ENCODE data around the gene ANKRD23. TPM values are rescaled to one million over a fixed set of nuclear protein-coding genes. Genes with fewer than 3 reads are reported as not detected.
"Not testable (repeated sequence)": the region's sequence is repeated elsewhere in the genome, so short reads cannot be mapped to it uniquely, and the experiment has no call there.

Gene ANKRD23
- total RNA-seq: 1.7 TPM
- long read RNA-seq, partial matches to known transcripts: 3 of 17 reads
- long read RNA-seq, other reads (novel, unspliced or antisense): 14 of 17 reads

DNA sequence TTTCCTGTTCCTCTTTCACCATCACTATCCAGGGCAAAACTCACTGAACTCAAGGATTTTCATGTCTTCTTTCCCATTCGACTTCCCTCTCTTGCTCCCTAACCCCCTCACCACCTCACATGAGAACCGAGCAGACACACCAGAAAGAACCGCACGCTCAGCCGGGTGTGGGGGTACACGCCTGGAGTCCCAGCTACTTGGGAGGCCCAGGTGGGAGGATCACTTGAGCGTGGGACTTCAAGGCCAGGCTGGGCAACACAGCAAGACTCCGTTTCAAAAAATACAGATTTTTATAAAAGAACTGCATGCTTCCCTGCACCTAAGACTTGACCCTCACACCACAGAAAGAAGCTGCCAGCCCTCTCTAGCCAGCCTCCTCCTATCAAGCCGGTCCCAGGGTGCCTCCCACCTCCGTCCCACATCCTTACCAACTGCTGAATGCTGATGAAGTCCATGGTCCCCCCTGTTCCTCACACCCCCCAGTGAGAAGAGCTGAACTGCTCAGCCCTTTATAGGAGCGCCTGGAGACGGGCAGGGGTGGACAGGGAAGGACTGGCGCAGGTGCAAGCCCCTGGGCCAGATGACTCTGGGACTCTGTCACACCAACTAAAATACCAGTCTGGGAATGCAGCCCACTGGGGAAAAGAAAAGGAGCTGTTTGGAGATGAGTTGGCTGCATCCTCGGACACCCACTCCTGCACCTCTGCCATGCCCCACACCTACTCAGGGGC is at the start of gene ANKRD23:
Gene ANKRD23 (minus strand): TSS at position 484 of the 731 bp plus-strand sequence. CDS start 29 bp downstream, at position 455.
- Histone ChIP-seq H3K36me3 (peaks cover 20% of the 10 kb centered on the region), H3K27ac (no peak within 1 kb of the TSS), H3K27me3 (no peaks in the 10 kb centered on the region), H3K4me1 (peaks cover 10% of the 10 kb centered on the region), H3K4me3 (no peak within 1 kb of the TSS), H3K9me3 (no peaks in the 10 kb centered on the region)
- ATAC-seq: no peak
- intact Hi-C loops (cut with DNase I): no loop called here
- DNase-seq: no peak
- TF ChIP-seq, protein P1, sequence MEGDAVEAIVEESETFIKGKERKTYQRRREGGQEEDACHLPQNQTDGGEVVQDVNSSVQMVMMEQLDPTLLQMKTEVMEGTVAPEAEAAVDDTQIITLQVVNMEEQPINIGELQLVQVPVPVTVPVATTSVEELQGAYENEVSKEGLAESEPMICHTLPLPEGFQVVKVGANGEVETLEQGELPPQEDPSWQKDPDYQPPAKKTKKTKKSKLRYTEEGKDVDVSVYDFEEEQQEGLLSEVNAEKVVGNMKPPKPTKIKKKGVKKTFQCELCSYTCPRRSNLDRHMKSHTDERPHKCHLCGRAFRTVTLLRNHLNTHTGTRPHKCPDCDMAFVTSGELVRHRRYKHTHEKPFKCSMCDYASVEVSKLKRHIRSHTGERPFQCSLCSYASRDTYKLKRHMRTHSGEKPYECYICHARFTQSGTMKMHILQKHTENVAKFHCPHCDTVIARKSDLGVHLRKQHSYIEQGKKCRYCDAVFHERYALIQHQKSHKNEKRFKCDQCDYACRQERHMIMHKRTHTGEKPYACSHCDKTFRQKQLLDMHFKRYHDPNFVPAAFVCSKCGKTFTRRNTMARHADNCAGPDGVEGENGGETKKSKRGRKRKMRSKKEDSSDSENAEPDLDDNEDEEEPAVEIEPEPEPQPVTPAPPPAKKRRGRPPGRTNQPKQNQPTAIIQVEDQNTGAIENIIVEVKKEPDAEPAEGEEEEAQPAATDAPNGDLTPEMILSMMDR (IDR thresholded peaks at IDR 0.05): no peak

DNA sequence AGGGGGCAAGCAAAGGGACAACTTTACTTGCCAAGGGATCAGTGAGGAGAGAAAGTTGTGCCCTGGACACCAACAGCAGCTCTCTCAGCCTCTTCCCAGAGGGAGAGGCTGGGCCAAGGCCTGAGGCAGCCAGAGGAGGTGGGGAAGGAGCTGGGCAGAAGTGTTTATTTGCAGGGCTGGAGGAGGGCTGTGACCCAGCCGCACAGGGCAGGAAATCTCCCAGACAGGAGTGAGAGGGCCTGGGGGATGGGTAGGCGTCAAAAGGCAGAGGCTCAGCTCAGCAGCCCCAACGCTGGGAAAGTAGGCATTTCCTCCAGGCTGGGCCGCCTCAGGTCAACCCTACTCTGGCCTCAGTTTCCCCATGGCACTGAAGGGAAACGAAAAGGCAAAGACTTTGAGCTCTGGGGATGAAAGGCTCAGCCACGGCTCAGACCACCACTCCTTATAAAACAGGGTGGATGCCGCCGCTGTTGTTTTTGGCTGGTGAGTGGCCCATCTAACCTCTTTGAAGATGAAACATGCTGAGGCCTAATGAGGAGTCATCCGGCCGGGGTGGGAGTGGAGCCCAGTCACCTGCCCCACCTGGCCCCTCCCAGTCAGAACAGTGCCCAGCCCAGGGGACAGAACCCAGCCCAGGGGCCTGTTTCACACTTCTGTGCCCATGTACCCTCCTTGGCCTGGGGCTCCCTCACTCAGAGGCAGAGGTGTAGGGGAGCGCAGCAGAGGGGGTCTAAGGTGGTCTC is 47.9 kb upstream of the ANKRD23 start:
- Histone ChIP-seq H3K9me3 (no peaks in the 10 kb centered on the region), H3K27me3 (no peaks in the 10 kb centered on the region), H3K27ac (peak overlapping the region; percentile 4), H3K4me1 (peaks cover 43% of the 10 kb centered on the region), H3K36me3 (no peaks in the 10 kb centered on the region), H3K4me3 (no peak overlapping the region)
- peak; percentile 80 for ATAC-seq
- TF ChIP-seq, protein P1 (IDR thresholded peaks at IDR 0.05): no peak
- peak; percentile 78 for DNase-seq
- intact Hi-C loops (cut with DNase I): no loop called here

DNA sequence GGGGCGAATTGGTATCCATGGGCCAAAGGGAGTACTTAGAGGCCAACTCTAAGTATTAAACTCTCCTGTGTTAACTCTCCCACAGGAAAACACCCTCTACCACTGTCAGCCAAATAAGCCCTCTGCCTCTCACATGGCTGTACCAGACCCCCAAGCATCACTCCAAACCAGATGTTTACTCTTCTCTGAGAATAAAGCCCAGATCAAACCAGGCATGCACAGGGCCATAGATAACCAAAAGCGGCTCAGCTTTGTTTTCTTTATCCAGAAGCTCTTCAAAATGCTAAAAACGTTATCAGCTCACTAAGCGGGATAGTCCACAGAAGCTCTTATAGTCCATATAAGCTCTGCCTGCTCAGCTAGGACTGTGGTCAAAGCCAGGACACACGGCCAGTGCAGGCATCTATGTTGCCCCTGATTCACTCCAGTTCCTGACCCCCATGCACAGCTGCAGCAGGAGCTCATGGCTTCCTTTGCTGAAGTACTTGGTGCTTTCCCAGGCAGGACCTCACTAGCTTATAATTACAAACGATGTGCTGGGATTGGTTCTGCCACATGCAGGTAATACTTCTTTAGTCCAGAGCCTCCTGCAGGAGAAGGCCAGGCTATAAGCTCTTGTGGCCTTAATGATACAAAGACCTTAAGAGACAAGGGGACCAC is 47.0 kb upstream of the ANKRD23 start:
- H3K4me1 ChIP-seq: peaks cover 43% of the 10 kb centered on the region
- ATAC-seq: no peak
- intact Hi-C loops (cut with DNase I): no loop called here

DNA sequence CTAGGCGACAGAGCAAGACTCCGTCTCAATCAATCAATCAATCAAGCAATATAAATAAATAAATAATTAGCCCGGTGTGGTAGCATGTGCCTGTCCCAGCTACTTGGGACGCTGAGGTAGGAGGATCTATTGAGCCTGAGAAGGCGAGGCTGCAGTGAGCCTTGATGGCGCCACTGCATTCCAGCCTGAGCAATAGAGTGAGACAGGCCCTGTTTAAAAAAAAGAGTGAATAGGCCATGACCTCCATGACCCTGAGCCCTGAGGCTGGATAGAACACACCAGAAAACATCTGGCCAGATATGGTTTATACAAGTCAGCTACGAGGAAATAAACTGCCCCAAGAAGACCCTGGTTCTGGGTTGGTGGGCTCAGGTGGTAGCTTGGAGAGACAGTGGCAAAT is 46.4 kb upstream of the ANKRD23 start:
- Histone ChIP-seq H3K4me1 (peaks cover 46% of the 10 kb centered on the region), H3K36me3 (no peaks in the 10 kb centered on the region), H3K27ac (no peak overlapping the region), H3K9me3 (no peaks in the 10 kb centered on the region), H3K27me3 (no peaks in the 10 kb centered on the region), H3K4me3 (no peak overlapping the region)
- intact Hi-C loops (cut with DNase I): no loop called here
- ATAC-seq (no peak), DNase-seq (no peak)
- TF ChIP-seq, protein P1 (IDR thresholded peaks at IDR 0.05): no peak

More for the DNA sequence above, 47.0 kb upstream of the ANKRD23 start:
- TF ChIP-seq, protein P1 (IDR thresholded peaks at IDR 0.05): no peak
- DNase-seq: no peak
- Histone ChIP-seq H3K36me3 (no peaks in the 10 kb centered on the region), H3K9me3 (no peaks in the 10 kb centered on the region), H3K27ac (peak overlapping the region; percentile 4), H3K27me3 (no peaks in the 10 kb centered on the region), H3K4me3 (no peak overlapping the region)

DNA sequence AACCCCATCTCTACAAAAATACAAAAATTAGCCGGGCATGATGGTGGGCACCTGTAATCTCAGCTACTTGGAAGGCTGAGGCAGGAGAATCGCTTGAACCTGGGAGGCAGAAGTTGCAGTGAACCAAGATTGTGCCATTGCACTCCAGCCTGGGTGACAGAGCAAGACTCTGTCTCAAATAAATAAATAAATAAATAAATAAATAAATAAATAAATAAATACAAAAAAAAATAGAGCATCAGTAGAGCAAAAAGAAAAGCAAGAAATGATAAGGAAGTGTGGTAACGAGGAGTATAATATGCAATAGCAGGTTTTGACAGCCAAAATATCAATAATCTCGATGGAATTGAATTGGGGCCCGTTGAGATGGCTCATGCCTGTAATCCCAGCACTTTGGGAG is 45.7 kb upstream of the ANKRD23 start:
- ATAC-seq; H3K9me3 ChIP-seq; H3K27me3 ChIP-seq; intact Hi-C loops (cut with DNase I); H3K27ac ChIP-seq; H3K4me3 ChIP-seq; H3K36me3 ChIP-seq; DNase-seq: not testable (repeated sequence)
- peaks cover 54% of the 10 kb centered on the region for H3K4me1 ChIP-seq

All from upper lobe of right lung (tissue), 1 donor.